ENCODE data around the gene ADAM11. TPM values are rescaled to one million over a fixed set of nuclear protein-coding genes. Genes with fewer than 3 reads are reported as not detected.

The ADAM11 gene
- total RNA-seq, 1 experiment from 2014 or later: 3.4 TPM

DNA sequence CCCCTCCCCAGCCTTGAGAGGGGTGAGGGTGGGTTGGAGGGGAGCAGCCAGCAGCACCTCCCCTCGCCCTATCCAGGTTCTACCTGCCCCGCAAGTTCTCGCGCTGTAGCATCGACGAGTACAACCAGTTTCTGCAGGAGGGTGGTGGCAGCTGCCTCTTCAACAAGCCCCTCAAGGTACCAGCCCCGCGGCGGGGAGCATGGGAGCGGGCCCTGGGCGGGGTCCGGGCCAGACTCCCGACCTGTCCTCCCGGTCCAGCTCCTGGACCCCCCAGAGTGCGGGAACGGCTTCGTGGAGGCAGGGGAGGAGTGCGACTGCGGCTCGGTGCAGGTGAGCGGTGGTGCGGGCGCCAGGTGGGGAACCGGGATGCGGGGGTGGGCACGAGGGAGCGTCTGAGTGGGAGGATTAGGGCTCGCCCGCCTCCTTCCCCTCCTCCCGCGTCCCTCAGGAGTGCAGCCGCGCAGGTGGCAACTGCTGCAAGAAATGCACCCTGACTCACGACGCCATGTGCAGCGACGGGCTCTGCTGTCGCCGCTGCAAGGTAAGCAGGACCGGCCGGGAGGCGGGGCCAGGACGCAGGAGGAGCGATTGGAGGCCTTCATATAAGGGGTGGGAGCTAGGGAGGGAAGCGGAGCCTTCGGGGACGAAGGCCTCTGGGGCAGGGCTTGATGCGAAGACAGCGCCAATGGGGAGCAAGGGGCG lies 16.5 kb downstream of the ADAM11 start:
- peak; percentile 97 for DNase-seq (ENCODE audit: low read depth)

DNA sequence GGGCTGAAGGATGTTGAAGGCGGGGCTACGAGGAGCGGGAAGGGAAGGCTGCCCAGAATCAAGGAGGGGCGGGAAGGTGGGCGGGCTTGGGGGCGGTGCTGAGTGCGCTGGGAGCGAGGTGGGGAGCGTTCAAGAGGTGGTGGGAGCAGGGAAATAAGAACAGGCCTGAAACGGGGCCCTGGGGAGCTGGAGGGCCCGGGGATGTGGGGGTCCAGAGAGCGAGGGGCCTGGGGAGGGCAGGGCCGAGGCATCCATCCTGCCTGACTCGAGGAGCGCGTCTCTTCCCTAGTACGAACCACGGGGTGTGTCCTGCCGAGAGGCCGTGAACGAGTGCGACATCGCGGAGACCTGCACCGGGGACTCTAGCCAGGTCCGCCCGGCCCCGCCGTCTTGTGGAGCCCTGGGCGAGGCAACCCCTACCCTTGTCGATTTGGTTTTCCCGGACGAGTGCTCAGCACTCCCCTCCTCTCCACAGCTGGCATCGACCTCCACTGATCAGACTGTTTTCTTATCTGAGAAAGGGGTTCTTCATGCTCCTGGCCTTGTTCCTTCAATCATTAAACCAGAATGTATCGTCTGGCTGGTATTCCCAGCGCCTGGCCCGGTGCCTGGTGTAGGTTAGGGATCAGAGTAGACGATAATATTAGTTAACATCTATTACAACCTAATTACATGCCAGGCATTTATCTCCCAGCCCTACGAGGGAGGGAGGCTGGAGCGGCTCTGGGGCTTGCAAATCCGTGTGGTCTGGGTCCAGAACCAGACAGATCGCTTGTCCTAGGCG lies 17.2 kb downstream of the ADAM11 start:
- no peak for DNase-seq (ENCODE audit: low read depth)

DNA sequence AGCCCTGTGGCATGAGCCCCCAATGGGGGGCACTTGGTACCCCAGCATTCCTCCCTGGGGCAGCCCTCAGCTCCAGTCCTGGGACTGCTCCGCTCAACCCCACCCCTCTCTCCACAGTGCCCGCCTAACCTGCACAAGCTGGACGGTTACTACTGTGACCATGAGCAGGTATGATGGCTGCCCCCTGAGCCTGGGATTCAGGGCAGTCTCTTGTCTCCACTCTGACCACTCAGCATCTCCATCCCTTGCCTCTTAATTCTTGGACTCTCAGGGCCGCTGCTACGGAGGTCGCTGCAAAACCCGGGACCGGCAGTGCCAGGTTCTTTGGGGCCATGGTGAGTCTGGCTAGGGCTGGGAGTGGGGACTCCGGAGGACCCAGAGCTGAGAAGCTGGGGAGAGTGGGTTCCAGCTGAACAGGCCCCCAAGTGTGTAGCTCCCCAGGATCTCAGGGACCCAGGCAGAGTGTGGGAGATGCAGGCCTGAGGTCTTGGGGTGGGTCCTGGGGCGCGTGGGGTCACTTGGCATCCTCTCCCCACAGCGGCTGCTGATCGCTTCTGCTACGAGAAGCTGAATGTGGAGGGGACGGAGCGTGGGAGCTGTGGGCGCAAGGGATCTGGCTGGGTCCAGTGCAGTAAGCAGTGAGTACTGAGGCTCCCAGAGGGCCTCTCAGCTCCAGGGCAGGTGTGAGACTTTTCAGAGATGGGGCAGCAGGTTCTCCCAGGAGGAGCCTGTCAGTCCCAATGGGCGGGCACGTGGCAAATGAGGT lies 18.0 kb downstream of the ADAM11 start:
- DNase-seq (ENCODE audit: low read depth): no peak

DNA sequence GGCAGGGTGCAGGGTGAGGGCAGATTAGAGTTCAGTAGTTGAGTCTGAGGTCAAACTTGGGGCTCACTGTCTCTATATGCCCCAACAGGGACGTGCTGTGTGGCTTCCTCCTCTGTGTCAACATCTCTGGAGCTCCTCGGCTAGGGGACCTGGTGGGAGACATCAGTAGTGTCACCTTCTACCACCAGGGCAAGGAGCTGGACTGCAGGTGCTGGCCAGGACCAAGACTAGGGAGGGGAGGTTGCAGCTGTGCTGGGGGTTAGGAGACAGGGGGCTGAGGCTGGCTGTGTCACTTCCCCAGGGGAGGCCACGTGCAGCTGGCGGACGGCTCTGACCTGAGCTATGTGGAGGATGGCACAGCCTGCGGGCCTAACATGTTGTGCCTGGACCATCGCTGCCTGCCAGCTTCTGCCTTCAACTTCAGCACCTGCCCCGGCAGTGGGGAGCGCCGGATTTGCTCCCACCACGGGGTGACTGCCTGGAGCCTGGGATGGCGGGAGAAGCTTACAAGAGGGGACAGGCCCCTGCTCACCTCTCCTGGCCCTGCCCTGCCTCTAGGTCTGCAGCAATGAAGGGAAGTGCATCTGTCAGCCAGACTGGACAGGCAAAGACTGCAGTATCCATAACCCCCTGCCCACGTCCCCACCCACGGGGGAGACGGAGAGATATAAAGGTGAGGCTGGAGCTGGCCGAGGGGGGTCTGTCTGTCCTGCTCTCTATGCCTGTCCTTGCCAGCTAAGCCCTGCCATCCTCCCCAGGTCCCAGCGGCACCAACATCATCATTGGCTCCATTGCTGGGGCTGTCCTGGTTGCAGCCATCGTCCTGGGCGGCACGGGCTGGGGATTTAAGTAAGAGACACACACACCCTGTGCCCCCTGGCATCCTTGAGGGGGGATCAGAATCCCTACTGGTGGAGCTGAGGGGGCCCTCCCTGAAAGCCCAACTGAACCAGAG lies 18.9 kb downstream of the ADAM11 start:
- no peak for DNase-seq (ENCODE audit: low read depth)

DNA sequence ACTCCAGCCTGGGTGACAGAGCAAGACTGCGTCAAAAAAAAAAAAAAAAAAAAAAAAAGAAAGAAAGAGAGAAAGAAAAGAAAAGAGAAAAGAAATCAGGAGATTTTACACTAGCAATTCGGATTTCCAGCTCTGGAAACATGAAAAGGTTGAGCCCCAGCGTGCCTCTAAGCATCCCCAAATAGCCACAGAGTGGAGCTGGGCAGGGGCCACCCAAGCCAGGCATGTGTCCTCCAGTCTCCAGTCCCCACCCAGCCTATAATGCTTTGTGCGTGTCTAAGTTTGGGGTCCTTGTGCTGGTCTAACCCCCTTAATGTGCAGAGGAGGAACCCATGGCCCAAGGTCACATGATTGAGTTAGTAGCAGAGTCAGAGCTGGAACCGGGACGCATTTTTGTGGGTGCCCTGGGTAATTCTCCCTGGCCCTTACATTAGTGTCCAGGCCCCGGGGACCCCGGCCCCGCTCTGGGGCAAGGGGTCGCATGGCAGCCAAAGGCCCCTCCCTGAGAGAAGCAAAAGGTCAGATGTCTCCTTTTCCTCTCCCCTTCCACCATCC lies 19.9 kb downstream of the ADAM11 start:
- no peak for DNase-seq (ENCODE audit: low read depth)

DNA sequence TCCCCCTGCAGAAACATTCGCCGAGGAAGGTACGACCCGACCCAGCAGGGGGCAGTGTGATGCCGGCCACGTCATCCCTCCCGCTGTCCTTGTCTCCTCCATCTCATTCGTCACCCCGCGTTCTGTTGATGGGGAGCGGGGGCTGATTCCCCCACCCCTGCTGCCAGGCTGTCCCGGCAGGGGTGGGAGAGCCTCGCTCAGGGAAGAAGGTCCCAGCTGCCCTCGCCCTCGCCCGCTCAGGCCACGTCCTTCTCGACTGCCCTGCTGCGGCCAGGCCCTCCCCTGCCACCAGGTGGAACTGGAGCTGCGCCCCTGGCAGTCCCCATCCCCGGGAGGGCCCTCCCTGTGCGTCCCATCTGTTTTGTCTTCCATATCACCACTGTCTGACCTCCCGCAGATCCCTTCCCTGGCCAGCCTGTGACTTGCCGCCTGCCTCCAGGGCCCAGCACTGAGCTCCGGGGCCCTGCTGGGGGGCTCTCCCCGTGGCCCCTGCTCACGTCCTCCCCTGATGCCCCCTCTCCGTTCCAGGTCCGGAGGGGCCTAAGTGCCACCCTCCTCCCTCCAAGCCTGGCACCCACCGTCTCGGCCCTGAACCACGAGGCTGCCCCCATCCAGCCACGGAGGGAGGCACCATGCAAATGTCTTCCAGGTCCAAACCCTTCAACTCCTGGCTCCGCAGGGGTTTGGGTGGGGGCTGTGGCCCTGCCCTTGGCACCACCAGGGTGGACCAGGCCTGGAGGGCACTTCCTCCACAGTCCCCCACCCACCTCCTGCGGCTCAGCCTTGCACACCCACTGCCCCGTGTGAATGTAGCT lies 20.6 kb downstream of the ADAM11 start:
- DNase-seq (ENCODE audit: low read depth): peak; percentile 76

DNA sequence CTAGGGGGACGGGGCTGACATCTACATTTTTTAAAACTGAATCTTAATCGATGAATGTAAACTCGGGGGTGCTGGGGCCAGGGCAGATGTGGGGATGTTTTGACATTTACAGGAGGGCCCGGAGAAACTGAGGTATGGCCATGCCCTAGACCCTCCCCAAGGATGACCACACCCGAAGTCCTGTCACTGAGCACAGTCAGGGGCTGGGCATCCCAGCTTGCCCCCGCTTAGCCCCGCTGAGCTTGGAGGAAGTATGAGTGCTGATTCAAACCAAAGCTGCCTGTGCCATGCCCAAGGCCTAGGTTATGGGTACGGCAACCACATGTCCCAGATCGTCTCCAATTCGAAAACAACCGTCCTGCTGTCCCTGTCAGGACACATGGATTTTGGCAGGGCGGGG lies 21.4 kb downstream of the ADAM11 start:
- no peak for DNase-seq (ENCODE audit: low read depth)

DNA sequence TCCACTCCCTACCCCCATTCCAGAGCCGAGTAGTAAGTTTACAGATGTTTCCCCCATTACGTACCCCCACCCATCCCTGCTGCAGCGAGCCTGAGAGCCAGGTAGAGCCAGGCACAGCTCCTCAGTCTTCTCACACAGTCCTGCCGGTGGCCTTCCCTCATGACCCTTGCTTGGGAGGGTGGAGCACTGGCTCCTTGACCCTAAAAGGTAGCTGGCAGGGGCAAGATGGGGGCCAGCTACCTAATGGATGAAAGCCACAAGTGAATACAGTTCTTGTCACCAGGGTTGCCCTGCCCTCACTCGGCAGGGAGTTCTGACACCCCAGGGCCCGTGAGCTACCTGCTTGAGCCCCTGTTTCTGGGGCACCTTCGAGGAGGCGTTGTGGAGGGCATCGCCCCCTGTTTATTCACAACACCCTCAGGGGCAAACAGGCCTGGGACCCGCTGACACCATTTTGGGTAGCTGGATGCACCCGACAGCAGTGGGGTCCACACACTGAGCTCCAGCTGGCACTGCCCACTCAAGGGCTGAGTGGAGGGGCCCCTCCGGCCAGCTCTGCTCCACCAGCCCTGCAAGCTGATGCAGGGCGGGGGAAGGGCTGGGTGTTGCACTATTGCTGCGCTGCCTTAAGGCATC lies 22.2 kb downstream of the ADAM11 start:
- no peak for DNase-seq (ENCODE audit: low read depth)

DNA sequence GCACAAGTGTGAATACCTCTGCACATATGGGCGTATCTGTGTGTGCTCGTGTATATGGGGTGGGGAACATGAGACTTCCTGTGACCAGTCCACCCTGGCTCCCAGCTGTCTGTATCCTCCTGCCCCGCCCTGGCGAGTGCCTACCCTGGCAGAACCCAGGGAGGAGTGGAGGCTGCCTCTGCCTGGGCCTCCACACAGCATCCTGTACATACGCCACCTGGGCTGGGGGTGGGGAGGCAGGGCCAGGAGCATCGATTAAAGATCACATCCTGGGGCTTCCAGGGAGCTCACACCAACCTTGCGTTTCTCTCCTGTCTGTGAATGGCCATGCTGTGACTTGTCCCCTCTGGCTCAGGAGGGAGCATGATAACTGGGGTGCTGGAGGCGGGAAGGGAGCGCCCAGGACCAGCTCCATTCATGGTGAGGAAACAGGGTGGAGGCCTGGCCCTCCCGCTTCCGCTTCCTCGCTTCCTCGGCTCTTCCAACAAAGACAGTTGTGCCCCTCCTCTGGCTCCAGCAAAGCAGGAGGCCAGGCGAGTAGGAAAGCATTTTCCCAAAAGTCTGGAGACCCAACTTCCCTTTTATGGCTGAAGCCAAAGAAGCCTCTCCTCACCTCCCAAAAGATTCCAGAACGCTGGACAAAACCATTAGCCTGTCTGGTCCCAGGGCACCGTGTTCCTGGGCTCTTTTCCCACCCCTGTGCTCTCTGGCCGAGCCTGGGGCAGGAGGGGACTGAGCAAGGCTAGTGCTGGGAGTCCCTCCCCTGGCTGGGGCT lies 22.9 kb downstream of the ADAM11 start:
- DNase-seq (ENCODE audit: low read depth): no peak

DNA sequence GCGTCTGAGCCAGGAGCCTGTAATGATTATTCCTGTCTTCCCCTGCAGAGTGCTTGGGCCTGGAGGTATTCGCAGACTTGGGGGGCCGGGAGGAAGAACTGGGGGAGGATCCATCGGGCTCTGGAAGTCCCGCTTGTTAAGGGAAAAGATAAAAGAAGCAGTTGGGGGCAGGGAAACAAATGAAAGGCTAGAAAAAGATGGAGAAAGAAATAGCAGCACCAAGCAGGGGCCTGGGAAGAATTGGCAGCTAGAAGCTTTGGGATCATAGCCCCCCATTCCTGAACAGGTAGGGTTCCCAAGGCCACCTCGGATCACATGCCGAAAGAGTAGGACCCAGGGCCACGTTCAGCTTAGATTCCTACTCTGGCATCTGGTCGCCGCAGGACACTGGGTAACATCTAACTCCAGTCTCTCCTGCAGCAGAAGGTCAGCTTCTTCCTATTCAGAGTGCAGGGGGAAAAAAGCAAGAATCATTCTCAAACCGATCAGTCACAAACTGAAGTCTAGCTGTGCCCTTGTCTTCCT lies 23.6 kb downstream of the ADAM11 start:
- DNase-seq (ENCODE audit: low read depth): no peak

DNA sequence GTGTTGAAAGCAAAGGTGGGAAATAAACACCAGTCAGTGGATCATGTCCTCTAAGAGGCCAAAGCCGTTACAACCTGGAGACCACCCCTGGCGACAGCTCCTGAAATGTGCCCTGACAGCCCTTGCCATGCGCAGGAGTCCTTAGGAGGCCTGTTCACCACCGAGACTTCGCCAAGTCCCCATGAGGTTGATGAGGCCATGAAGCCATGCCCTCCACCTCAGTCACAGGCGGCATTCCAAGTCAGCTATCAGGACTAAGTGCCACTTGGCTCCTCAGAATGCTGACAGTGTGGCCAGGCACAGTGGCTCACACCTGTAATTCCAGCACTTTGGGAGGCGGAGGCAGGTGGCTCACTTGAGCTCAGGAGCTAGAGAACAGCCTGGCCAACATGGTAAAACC lies 27.1 kb downstream of the ADAM11 start:
- no peak for DNase-seq (ENCODE audit: low read depth)

DNA sequence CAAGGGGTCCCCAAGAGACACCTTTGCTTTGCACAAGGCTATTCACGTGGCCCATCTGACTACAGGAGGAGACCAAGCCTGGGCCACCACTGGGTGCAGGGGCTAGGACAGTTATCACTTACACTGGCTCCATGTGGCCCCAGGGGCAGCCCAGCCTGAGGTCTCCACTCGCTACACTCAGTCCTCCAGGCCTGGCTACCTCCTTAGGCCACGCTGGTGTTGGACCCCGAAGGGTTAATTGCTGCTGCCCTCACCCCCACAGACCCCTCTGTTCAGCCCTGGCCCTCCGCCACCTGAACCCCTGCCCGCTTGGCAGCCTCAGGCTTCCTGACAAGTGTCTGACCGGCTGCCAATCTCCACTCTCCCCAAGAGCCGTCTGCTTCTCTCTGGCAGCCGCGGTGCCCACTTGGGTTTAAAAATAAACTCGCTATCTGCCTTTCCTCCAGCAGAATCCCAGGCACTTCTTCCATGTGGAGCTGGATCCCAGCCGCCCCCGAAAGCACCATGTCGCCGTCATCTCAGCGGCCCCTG lies 27.8 kb downstream of the ADAM11 start:
- no peak for DNase-seq (ENCODE audit: low read depth)

DNA sequence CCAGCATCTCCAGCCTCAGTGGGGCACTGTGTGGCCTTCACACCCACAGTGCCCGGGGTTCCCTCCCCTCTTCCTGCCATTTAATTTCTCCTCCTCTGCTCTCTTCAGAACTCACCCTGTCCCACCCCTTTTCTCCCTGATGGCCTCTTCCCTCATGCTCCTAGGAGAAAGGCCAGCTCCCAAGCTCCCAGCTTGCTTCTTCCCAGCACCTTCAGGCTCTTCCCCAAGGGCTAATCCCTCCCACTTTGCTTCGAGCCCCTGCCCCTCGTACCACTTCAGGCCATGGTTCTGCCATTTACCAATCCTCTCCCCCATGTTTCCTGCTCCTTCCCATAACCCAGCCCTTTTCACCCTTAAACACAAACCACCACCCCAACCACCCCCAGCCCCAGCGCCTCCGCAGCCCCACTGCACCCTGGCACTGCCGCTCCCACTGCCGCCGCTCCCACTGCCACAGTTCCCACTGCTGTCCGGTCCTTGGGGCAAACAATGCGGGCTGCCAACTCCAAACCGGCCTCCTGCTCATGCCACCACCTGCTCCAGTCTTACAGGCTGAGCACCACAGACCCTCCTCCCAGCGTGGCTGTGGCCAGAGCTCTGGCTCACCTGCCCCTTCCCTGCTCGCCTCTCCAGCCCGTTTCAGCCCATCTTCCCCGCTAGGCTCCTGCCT lies 28.6 kb downstream of the ADAM11 start:
- DNase-seq (ENCODE audit: low read depth): no peak

DNA sequence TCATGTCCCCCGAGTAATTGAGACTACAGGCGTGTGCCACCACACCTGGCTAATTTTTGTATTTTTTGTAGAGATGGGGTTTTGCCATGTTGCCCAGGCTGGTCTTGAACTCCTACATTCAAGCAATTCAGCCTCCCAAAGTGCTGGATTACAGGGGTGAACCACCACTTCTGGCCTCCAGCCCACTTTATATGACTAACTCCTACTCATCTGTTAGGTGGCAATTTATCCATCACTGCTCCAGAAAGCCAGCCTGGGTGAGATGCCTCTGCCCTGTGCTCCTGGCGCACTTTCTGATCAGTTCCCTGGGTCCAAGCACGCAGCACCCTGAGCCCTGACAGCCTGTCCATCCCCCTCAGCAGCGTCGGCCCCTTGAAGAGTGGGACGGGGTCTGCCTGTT lies 29.4 kb downstream of the ADAM11 start:
- DNase-seq (ENCODE audit: low read depth): peak; percentile 51

DNA sequence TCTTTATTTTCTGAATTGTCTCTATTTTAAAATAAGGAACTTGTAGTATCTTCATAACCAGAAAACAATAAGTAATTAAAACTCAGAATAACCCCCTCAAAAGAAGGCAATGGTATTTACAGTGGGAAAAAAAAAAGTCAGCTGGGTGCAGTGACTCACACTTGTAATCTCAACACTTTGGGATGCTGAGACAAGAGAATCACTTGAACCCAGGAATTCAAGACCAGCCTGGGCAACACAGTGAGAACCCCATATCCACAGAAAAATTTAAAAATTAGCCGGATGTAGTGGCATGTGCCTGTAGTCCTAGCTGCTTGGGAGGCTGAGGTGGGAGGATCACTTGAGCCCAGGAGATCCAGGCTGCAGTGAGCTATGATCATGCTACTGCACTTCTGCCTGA lies 33.5 kb downstream of the ADAM11 start:
- DNase-seq (ENCODE audit: low read depth): peak; percentile 60

DNA sequence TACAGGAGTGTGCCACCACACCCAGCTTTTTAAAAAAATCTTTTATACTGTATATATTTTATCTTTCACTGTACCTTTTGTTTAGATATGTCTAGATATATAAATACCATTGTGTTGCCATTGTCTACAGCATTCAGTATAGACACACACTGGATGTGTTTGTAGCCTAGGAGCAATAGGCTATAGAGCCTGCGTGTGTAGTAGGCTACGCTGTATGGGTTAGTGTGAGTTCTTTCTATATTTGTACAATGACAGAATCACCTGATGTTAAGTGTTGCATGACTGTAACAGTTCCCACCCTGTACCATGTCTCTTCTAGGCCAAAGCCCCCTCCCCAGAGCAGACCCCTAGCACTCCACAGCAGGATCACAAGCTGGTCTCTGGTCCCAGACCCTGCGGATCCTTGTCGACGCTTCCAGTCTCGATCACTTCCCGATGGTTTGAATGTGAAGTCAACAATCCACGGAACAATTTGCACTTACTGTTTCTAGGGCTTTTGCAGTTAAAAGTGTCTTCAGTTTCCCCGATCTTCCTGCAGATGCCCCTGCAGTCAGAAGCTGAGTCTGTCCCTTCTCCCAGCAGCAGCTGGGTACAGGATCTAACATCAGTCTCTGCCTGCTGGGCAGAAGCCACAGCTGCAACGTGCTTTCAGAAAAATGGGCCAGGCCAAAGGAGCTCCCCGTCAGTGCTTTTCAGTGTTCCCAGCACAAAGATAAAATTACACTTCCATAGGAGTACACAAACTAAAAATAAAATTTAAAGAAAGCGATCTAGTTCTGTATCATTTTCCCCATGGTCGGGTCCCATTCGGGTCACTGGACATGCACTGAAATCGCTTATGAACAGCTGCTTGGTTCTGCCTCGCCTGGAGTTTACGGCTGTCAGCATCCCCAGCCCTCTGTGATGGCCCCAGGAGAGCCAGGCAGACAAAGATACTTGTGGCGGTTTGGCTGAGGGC lies 35.4 kb downstream of the ADAM11 start:
- DNase-seq (ENCODE audit: low read depth): no peak

All from HT1080 (cell line).